ENCODE measurements around the gene RPS8.
"Not testable (repeated sequence)": the region's sequence is repeated elsewhere in the genome, so short reads cannot be mapped to it uniquely, and the experiment has no call there.

Gene RPS8

DNA sequence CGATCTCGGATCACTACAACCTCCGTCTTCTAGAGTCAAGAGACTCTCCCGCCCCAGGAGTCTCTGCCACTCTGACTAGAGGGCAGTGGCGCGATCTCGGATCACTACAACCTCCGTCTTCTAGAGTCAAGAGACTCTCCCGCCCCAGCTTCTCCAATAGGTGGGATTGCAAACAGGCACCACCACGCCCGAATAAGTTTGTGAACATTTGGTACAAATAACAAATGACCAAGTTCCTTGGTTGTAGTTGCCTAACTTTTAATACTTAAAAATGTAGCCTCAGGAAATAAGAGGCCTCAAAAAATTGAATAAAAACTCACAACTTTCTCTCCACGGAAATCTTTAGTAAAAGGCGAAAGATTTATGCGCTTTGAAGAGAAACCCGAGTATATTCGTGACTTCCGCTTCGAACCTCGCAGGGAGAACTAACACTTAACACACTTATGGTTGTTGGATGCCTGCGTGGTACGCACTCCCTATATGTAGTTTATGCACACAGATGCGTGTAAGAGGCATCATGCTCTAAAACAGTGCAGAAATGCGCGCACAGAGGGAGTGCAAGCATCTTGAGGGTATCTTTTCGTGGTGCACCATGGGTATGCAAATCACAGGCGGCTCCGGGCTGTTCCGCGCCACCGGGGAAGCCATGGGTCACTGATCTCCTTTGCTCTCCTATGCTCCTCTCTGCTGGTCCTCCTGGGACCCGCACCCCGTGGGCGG lies 44.4 kb downstream of the RPS8 start:
- DNase-seq (ENCODE audit: low read depth) = peak; percentile 87

DNA sequence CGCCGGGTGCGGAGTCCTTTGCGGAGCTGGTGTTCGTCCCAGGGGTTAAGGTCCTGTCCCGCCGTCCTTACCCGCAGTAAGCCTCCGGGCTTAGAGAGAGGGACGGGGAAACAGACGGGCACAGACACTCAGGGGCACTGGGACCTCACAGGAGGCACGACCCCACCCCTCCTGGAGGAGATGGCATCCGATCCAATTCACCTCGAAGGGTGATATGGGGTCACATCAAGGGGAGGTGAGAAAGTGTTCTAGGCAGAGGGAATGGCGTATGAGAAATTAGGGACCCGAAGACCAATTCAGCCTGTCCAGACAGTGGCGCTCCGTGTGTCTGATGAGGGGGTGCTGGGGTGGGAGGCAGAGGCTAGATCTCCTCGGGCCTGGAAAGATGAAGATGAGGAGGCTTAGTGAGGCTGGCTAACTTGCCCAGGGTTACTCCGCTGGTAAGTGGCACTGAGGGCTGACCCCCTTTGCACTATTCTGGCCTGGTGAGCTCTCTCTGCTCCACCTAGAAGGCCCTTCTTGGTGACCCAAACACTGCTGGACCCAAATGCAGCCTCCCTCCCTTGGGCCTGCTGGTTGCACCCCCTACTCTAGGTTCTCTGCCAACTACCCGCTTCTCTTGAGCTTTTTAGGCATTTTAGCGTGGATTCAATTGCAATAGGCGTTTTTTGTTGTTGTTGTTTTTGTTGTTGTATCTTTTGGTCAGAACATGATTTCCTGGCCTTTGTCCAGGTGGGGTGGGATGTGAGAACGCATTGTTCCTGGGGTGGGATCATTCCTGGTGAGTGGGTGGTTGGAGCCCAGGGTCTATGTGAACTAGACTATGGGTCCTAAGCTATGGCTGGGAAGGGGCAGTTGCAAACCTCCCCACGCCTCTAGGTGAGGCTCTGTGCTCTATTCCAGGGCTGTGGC lies 45.2 kb downstream of the RPS8 start:
- H3K4me3 ChIP-seq (ENCODE audit: low read length) = peak overlapping the region; percentile 65
- no peak for DNase-seq (ENCODE audit: low read depth)
- TF ChIP-seq, protein P1, sequence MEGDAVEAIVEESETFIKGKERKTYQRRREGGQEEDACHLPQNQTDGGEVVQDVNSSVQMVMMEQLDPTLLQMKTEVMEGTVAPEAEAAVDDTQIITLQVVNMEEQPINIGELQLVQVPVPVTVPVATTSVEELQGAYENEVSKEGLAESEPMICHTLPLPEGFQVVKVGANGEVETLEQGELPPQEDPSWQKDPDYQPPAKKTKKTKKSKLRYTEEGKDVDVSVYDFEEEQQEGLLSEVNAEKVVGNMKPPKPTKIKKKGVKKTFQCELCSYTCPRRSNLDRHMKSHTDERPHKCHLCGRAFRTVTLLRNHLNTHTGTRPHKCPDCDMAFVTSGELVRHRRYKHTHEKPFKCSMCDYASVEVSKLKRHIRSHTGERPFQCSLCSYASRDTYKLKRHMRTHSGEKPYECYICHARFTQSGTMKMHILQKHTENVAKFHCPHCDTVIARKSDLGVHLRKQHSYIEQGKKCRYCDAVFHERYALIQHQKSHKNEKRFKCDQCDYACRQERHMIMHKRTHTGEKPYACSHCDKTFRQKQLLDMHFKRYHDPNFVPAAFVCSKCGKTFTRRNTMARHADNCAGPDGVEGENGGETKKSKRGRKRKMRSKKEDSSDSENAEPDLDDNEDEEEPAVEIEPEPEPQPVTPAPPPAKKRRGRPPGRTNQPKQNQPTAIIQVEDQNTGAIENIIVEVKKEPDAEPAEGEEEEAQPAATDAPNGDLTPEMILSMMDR (conservative IDR thresholded peaks at IDR 0.05; ENCODE audit: low read length) = no peak

More for the DNA sequence above, 44.4 kb downstream of the RPS8 start:
- TF ChIP-seq, protein P1 (conservative IDR thresholded peaks at IDR 0.05; ENCODE audit: low read length) = peak; percentile 18
- H3K4me3 ChIP-seq (ENCODE audit: low read length) = peak overlapping the region; percentile 65

DNA sequence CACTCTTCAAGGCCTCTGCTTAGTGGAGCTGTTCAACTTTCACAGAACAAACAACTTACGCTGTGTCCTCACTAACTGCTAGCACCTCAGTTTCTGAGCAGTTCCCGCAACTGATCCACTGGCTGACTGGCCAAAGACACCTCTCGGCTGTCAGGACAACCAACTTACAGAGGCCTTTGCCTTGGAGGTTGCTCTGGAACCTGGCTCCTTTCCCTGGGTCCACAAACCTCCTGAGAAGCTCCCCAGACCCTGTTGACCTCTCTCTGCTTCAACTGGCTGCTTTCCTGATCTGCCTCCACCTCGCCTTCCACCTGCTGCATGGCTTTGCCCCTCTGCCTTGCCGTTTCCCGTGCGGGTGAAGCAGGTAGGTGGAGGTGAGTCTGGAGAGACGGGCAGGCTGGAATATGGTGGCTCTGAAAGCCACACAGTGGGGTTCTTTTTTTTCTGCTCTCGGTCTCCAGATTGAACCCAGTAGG lies 45.9 kb downstream of the RPS8 start:
- TF ChIP-seq, protein P1 (conservative IDR thresholded peaks at IDR 0.05; ENCODE audit: low read length) = no peak
- no peak overlapping the region for H3K4me3 ChIP-seq (ENCODE audit: low read length)
- no peak for DNase-seq (ENCODE audit: low read depth)

DNA sequence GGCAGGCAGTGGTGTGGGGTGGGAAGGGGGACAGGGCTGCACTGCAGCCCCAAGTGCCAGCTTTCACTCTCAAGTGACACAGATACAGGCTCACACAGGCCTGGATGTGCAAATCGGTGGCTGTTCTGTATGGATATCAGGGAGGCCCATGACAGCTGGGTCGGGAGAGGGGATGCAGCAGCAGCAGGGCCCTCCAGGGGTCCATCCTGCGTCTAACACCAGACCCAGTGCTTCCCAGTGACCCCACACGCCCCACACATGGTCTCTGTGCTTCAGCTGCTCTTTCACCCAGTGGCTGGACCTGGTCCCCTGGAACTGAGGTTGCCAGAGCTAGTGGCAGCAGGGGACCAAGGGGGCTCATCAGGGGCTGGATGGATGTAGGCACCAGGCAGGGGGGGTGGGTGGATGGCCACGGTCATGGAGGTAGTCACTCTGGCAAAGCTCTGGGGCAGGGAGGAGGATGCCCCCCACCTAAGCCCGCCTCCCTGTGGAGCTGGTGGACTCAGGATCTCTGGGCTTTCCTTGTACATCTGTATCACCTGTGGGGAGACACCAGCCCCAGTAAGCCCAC lies 46.9 kb downstream of the RPS8 start:
- H3K4me3 ChIP-seq (ENCODE audit: low read length) = no peak overlapping the region
- DNase-seq (ENCODE audit: low read depth) = no peak

DNA sequence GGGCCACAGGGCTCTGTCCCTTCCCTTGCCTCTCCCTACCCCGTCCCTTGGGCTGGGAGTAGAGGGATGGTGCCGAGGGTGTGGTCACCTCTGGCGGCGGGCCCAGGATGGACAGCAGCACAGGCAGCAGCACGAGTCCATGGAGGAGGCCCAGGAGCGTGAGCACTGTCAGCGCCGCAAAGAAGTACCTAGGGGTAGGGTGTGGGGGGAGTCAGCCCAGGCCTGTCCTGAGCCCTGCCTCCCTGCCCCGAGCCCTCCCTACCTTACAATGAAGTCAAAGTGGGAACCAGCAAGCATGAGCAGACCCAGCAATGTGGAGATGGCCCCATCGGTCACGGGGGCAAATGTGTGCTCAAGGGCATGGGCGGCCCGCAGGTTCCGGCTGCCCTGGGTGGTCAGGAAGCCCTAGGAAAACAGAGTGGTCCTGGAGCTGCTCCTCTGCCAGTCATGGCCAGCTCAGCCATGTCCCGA lies 47.7 kb downstream of the RPS8 start:
- TF ChIP-seq, protein P1 (conservative IDR thresholded peaks at IDR 0.05; ENCODE audit: low read length) = no peak
- DNase-seq (ENCODE audit: low read depth) = no peak
- no peak overlapping the region for H3K4me3 ChIP-seq (ENCODE audit: low read length)

More for the DNA sequence above, 46.9 kb downstream of the RPS8 start:
- TF ChIP-seq, protein P1 (conservative IDR thresholded peaks at IDR 0.05; ENCODE audit: low read length) = no peak

DNA sequence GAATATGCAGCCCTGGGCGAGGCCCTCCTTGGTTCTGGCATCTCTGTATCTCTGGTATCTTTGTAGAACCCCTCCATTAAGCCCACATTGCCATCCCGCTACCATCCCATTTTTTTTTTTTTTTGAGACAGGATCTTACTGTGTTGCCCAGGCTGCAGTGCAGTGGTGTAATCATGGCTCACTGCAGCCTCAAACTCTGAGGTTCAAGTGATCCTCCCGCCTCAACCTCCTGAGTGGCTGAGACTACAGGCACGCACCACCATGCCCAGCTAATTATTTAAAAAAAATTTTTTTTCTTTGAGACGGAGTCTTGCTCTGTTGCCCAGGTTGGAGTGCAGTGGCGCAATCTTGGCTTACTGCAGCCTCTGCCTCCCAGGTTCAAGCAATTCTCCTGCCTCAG lies 49.1 kb downstream of the RPS8 start:
- H3K4me3 ChIP-seq (ENCODE audit: low read length); DNase-seq (ENCODE audit: low read depth): not testable (repeated sequence)
